ENCODE data around the gene FBXO38.

FBXO38 gene

GRCh38 chr5:148353634-148354033 lies 30.1 kb upstream of the FBXO38 start:
- H3K4me1 ChIP-seq (ENCODE audit: control insufficient read depth, insufficient read depth, low read length, unreplicated experiment) = no peaks in the 10 kb centered on the region

GRCh38 chr5:148364343-148364742 lies 19.4 kb upstream of the FBXO38 start:
- Histone ChIP-seq H3K27me3 (ENCODE audit: insufficient read depth, low read length) (no peaks in the 10 kb centered on the region), H3K79me2 (ENCODE audit: control insufficient read depth, insufficient read depth, low read length, unreplicated experiment) (no peaks in the 10 kb centered on the region), H3K4me3 (ENCODE audit: low read depth, low read length) (no peak overlapping the region), H2AFZ (ENCODE audit: low read length, unreplicated experiment) (no peak overlapping the region), H3K4me1 (ENCODE audit: control insufficient read depth, insufficient read depth, low read length, unreplicated experiment) (no peaks in the 10 kb centered on the region), H3K36me3 (ENCODE audit: insufficient read depth, low read length) (no peaks in the 10 kb centered on the region), H3K27ac (ENCODE audit: low read depth, low read length) (no peak overlapping the region)

More at GRCh38 chr5:148353634-148354033, 30.1 kb upstream of the FBXO38 start:
- Histone ChIP-seq H3K27ac (ENCODE audit: low read depth, low read length) (no peak overlapping the region), H3K4me3 (ENCODE audit: low read depth, low read length) (no peak overlapping the region), H3K79me2 (ENCODE audit: control insufficient read depth, insufficient read depth, low read length, unreplicated experiment) (no peaks in the 10 kb centered on the region), H3K36me3 (ENCODE audit: insufficient read depth, low read length) (no peaks in the 10 kb centered on the region; the same call in 1 of the 2 replicates), H3K27me3 (ENCODE audit: insufficient read depth, low read length) (no peaks in the 10 kb centered on the region), H2AFZ (ENCODE audit: low read length, unreplicated experiment) (no peak overlapping the region)

GRCh38 chr5:148368299-148368698 lies 15.5 kb upstream of the FBXO38 start:
- H3K27me3 ChIP-seq (ENCODE audit: insufficient read depth, low read length) = no peaks in the 10 kb centered on the region
- H3K79me2 ChIP-seq (ENCODE audit: control insufficient read depth, insufficient read depth, low read length, unreplicated experiment) = no peaks in the 10 kb centered on the region
- H3K27ac ChIP-seq (ENCODE audit: low read depth, low read length) = no peak overlapping the region
- H3K4me1 ChIP-seq (ENCODE audit: control insufficient read depth, insufficient read depth, low read length, unreplicated experiment) = no peaks in the 10 kb centered on the region
- no peaks in the 10 kb centered on the region for H3K36me3 ChIP-seq (ENCODE audit: insufficient read depth, low read length)
- no peak overlapping the region for H2AFZ ChIP-seq (ENCODE audit: low read length, unreplicated experiment)
- no peak overlapping the region for H3K4me3 ChIP-seq (ENCODE audit: low read depth, low read length)

- Histone ChIP-seq H3K27ac (ENCODE audit: low read depth, low read length) (no peak overlapping the region), H2AFZ (ENCODE audit: low read length, unreplicated experiment) (no peak overlapping the region), H3K4me1 (ENCODE audit: control insufficient read depth, insufficient read depth, low read length, unreplicated experiment) (no peaks in the 10 kb centered on the region), H3K27me3 (ENCODE audit: insufficient read depth, low read length) (no peaks in the 10 kb centered on the region), H3K36me3 (ENCODE audit: insufficient read depth, low read length) (no peaks in the 10 kb centered on the region), H3K4me3 (ENCODE audit: low read depth, low read length) (no peak overlapping the region), H3K79me2 (ENCODE audit: control insufficient read depth, insufficient read depth, low read length, unreplicated experiment) (no peaks in the 10 kb centered on the region)
Observed at GRCh38 chr5:148372166-148372725, 11.5 kb upstream of the FBXO38 start.

DNA sequence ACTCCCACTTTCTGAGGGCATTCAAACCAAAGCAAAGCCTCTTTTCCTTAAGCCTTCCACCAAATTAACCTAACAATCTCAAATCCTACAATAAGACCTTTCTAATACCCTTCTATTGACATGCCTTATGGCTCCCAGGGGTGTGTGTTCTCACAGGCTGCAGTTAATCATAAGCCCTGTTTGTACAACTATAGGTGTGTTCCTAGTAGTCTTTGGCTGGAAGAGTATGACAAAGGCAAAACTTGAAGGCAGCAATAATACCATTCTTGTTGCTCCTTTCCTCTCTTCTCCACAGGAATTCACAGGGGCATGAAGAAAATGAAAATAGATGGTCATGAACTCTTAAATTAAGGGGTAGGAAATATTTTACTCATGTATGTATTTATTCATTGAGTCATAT lies 10.9 kb upstream of the FBXO38 start:
- H2AFZ ChIP-seq (ENCODE audit: low read length, unreplicated experiment) = no peak overlapping the region
- H3K4me3 ChIP-seq (ENCODE audit: low read depth, low read length) = no peak overlapping the region
- no peaks in the 10 kb centered on the region for H3K79me2 ChIP-seq (ENCODE audit: control insufficient read depth, insufficient read depth, low read length, unreplicated experiment)
- H3K36me3 ChIP-seq (ENCODE audit: insufficient read depth, low read length) = no peaks in the 10 kb centered on the region
- H3K27ac ChIP-seq (ENCODE audit: low read depth, low read length) = no peak overlapping the region
- H3K27me3 ChIP-seq (ENCODE audit: insufficient read depth, low read length) = no peaks in the 10 kb centered on the region
- H3K4me1 ChIP-seq (ENCODE audit: control insufficient read depth, insufficient read depth, low read length, unreplicated experiment) = no peaks in the 10 kb centered on the region

DNA sequence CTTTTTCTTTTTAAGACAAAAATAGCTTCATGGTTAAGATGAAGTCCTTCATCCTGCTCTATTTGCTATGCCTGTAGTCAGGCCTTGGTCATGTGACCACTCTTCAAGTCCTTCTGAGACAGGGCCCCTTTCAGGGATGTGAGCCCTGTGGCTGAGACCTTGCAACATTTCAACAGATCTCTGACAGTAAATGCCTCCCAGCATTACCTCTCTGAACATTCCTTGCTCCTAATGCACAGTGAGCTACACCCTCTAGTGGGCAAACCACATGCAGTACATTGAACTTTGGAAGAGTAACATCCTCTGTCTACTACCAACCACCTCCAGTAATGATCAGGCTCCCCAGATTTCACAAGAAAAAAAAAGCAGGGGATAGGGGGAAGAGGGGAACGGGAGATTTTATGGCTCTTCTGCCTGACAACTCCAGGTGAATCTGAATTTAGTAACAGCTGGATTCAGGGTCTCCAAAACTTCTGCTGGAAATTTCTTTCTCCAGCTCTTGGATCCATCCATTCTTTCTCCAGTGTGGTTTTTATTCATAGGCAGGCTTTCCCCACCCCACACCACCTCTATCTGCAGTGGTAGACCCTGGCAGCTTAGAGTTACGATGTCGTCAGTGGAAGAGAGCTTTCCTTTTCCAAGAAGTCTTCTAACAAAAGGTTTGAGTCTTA lies 8.9 kb upstream of the FBXO38 start:
- Histone ChIP-seq H3K36me3 (ENCODE audit: insufficient read depth, low read length) (no peaks in the 10 kb centered on the region), H3K27ac (ENCODE audit: low read depth, low read length) (no peak overlapping the region), H2AFZ (ENCODE audit: low read length, unreplicated experiment) (no peak overlapping the region), H3K4me1 (ENCODE audit: control insufficient read depth, insufficient read depth, low read length, unreplicated experiment) (no peaks in the 10 kb centered on the region), H3K4me3 (ENCODE audit: low read depth, low read length) (no peak overlapping the region), H3K27me3 (ENCODE audit: insufficient read depth, low read length) (no peaks in the 10 kb centered on the region), H3K79me2 (ENCODE audit: control insufficient read depth, insufficient read depth, low read length, unreplicated experiment) (no peaks in the 10 kb centered on the region)

DNA sequence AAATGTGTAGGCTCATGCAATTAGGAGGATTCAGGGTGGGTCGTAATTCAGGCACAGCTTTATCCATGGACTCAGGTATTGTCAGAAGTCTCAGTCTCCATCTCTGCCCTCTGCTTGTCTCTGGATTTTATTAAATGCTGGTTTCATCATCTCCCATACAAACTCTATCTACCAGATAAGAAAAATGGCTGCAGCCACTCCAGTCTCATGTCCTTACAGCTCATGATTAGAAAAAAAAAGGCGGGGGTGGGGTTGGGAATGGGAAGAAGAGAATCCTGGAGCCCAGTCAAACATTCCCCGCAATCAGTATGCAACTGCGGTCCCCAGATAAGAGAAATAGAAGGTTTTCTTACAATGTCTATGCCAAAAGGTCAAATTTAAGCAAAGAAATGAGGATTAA lies 7.6 kb upstream of the FBXO38 start:
- H3K4me3 ChIP-seq (ENCODE audit: low read depth, low read length) = no peak overlapping the region
- no peak overlapping the region for H2AFZ ChIP-seq (ENCODE audit: low read length, unreplicated experiment)
- H3K79me2 ChIP-seq (ENCODE audit: control insufficient read depth, insufficient read depth, low read length, unreplicated experiment) = no peaks in the 10 kb centered on the region
- no peaks in the 10 kb centered on the region for H3K36me3 ChIP-seq (ENCODE audit: insufficient read depth, low read length)
- H3K27me3 ChIP-seq (ENCODE audit: insufficient read depth, low read length) = no peaks in the 10 kb centered on the region
- H3K4me1 ChIP-seq (ENCODE audit: control insufficient read depth, insufficient read depth, low read length, unreplicated experiment) = no peaks in the 10 kb centered on the region
- no peak overlapping the region for H3K27ac ChIP-seq (ENCODE audit: low read depth, low read length)

DNA sequence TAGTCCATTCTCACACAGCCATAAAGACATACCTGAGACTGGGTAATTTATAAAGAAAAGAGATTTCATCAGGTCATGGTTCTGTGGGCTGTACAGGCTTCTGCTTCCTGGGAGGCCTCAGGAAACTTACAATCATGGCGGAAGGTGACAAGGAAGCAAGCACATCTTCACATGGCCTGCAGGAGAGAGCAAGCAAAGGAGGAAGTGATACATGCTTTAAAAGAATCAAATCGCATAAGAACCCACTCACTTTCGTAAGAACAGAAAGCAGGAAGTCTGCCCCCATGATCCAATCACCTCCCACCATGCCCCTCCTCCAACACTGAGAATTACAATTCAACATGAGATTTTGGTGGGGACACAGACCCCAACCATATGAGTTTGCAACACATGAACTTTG lies 5.1 kb upstream of the FBXO38 start:
- Histone ChIP-seq H3K4me1 (ENCODE audit: control insufficient read depth, insufficient read depth, low read length, unreplicated experiment) (no peaks in the 10 kb centered on the region), H3K4me3 (ENCODE audit: low read depth, low read length) (no peak overlapping the region), H3K27me3 (ENCODE audit: insufficient read depth, low read length) (no peaks in the 10 kb centered on the region), H3K79me2 (ENCODE audit: control insufficient read depth, insufficient read depth, low read length, unreplicated experiment) (peaks cover 9% of the 10 kb centered on the region), H3K27ac (ENCODE audit: low read depth, low read length) (no peak overlapping the region), H2AFZ (ENCODE audit: low read length, unreplicated experiment) (no peak overlapping the region), H3K36me3 (ENCODE audit: insufficient read depth, low read length) (no peaks in the 10 kb centered on the region)

DNA sequence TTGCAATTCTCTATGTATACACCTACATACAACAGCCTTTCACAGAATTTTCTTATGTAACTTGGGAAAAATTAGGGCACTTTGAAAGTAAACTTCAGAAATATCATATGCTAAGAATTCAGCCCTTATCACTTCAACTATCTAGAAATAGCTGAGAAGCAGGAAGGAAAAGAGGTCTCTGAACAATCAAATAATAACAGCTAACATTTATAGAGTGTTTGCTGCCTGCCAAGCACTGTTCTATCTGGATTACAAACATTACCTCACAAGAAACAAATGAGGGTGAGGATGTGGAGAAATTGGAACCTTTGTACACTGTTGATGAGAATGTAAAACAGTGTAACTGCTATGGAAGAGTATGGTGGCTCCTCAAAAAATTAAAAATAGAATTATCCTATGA lies 4.4 kb upstream of the FBXO38 start:
- Histone ChIP-seq H3K27ac (ENCODE audit: low read depth, low read length) (no peak overlapping the region), H3K36me3 (ENCODE audit: insufficient read depth, low read length) (no peaks in the 10 kb centered on the region), H2AFZ (ENCODE audit: low read length, unreplicated experiment) (no peak overlapping the region), H3K4me1 (ENCODE audit: control insufficient read depth, insufficient read depth, low read length, unreplicated experiment) (no peaks in the 10 kb centered on the region), H3K79me2 (ENCODE audit: control insufficient read depth, insufficient read depth, low read length, unreplicated experiment) (peaks cover 15% of the 10 kb centered on the region), H3K27me3 (ENCODE audit: insufficient read depth, low read length) (no peaks in the 10 kb centered on the region), H3K4me3 (ENCODE audit: low read depth, low read length) (no peak overlapping the region)

DNA sequence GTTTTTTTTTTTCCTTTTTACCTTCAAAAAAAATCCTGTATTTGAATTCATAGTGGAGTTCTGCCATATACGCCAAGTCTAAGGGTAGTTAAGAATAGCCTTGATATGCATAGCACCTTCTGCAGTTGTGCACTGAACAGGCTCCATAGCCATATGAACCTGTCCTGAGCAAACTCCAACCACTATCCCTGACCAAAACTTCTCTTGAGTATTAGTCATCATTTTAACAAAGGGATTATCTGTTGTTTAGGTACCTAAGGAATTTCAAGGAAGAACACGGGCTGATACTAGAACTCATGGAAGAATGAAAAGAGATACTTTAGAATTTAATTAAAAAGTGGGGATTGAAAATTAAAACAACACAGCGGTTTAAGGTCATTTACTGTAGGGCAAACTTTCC lies 1.9 kb upstream of the FBXO38 start:
- Histone ChIP-seq H3K4me1 (ENCODE audit: control insufficient read depth, insufficient read depth, low read length, unreplicated experiment) (peaks cover 17% of the 10 kb centered on the region), H2AFZ (ENCODE audit: low read length, unreplicated experiment) (no peak overlapping the region), H3K27me3 (ENCODE audit: insufficient read depth, low read length) (no peaks in the 10 kb centered on the region), H3K27ac (ENCODE audit: low read depth, low read length) (no peak overlapping the region), H3K4me3 (ENCODE audit: low read depth, low read length) (peak overlapping the region; percentile 86), H3K36me3 (ENCODE audit: insufficient read depth, low read length) (no peaks in the 10 kb centered on the region), H3K79me2 (ENCODE audit: control insufficient read depth, insufficient read depth, low read length, unreplicated experiment) (peaks cover 40% of the 10 kb centered on the region)

GRCh38 chr5:148382961-148383360 lies 797 bp upstream of the FBXO38 start:
- H3K4me3 ChIP-seq (ENCODE audit: low read depth, low read length) = peak overlapping the region; percentile 86
- peak overlapping the region; percentile 88 for H2AFZ ChIP-seq (ENCODE audit: low read length, unreplicated experiment)
- H3K27ac ChIP-seq (ENCODE audit: low read depth, low read length) = peak overlapping the region; percentile 60; the same call in 1 of the 2 replicates
- H3K27me3 ChIP-seq (ENCODE audit: insufficient read depth, low read length) = no peaks in the 10 kb centered on the region
- H3K36me3 ChIP-seq (ENCODE audit: insufficient read depth, low read length) = no peaks in the 10 kb centered on the region
- H3K4me1 ChIP-seq (ENCODE audit: control insufficient read depth, insufficient read depth, low read length, unreplicated experiment) = peaks cover 17% of the 10 kb centered on the region
- peaks cover 48% of the 10 kb centered on the region for H3K79me2 ChIP-seq (ENCODE audit: control insufficient read depth, insufficient read depth, low read length, unreplicated experiment)

Data from ACC112 (cell line).